22Rv1 (cell line): ENCODE data around the gene BSPH1.

ENCODE experiments used
- H3K27ac ChIP-seq: fragments of 450-650 bp; 2 replicates; pipeline ENCODE4 v1.5.1; 2017
- CTCF ChIP-seq: fragments of 450-650 bp; IDR thresholded peaks from 2 replicates; pipeline ENCODE4 v1.5.1; 2017; ENCODE audit warnings: mild to moderate bottlenecking
- ZFX ChIP-seq: fragments of 450-650 bp; IDR thresholded peaks from 2 replicates; pipeline ENCODE4 v1.6.1; 2017; ENCODE audit warnings: antibody characterized with exemption, borderline replicate concordance

Gene BSPH1

DNA sequence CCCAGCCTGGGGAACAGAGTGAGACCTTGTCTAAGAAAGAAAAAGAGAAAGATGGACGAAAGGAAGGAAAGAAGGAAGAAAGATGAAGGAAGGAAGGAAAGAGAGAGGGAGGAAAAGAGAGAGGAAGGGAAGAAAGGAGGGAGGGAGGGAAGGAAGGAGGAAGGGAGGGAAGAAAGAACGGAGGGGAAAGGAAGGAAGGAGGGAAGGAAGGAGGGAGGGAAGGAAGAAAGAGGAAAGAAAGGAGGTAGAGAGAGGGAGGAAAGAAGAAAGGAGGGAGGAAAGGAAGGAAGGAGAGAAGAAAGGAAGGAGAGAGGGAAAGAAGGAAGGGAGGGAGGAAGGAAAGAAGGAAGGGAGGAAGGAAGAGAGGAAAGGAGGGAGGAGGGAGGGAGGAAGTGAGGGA lies 31.0 kb upstream of the BSPH1 start:
- H3K27ac ChIP-seq: no peak overlapping the region

DNA sequence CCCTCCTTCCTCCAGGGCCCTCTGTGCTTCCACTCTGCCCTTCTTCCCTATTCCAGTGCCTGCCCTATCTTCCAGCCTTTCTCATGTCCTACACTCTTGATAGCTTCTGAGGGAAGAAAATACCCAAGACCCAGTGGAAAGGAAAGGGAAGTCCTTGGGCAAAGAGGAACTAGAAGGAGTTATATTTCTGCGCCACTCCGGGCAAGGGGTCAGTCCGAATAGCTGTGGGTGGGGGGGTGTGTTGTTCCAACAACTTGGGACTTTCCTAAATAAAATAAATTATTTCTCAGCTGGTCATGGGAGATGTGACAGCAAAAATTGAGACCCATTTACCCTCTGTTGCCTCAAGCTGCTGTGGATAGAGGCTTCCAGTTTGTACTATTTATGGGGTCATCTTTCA lies 28.7 kb upstream of the BSPH1 start:
- no peak for TF ChIP-seq CTCF
- TF ChIP-seq ZFX: no peak
- no peak overlapping the region for H3K27ac ChIP-seq

More for the DNA sequence above, 31.0 kb upstream of the BSPH1 start:
- TF ChIP-seq ZFX (no peak), CTCF (no peak)

DNA sequence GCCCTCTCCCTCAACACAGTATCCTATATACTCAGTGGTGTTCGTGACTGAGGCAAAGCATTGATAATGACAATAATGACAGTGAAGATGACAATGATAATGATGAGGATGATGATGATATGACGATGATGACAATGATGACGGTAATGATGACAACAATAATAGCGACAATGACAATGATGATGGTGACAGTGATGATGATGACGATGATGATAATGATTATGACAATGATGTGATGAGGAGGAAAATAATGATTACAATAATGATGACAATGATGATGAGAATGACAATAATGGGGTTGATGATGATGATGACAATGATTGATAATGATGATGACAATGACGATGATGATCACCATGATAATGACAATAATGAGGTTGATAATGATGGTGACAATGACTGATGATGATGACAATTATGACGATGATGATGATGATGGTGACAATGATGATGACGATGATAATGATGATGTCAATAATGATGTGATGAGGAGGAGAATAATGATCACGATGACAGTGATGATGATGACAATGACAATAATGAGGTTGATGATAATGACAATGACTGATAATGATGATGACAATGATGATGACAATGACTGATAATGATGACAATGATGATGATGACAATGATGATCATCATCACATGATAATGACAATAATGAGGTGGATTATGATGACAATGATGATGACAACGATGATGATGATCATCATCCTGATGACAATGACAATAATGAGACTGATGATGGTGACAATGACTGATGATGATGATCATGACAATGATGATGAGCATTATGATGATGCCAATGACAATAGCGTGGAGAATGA lies 19.2 kb upstream of the BSPH1 start:
- no peak overlapping the region for H3K27ac ChIP-seq
- TF ChIP-seq ZFX: no peak
- TF ChIP-seq CTCF: no peak

- H3K27ac ChIP-seq: no peak overlapping the region
- TF ChIP-seq CTCF: peak; percentile 72
- TF ChIP-seq ZFX: no peak
These were observed 14.8 kb upstream of the BSPH1 start for GRCh38 chr19:48006762-48007161.

GRCh38 chr19:48004236-48004635 lies 12.3 kb upstream of the BSPH1 start:
- no peak for TF ChIP-seq ZFX
- no peak for TF ChIP-seq CTCF

DNA sequence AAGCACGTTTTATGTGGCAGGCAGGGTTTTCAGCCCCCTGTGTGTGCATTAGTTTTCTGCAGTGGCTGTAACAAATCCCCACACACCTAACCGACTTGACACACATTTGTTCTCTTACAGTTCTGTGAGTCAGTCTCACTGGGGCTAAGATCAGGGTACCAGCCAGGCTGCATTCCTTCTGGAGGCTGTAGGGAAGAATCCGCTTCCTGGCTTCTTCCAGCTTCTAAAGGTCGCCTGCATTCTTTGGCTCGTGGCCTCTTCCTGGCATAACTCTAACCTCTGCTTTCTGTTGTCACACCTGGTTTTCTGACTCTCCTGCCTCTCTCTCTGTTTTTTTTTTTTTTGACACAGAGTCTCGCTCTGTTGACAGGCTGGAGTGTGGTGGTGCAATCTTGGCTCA lies 8.9 kb upstream of the BSPH1 start:
- no peak overlapping the region for H3K27ac ChIP-seq
- TF ChIP-seq CTCF (no peak), ZFX (no peak)

More at GRCh38 chr19:48004236-48004635, 12.3 kb upstream of the BSPH1 start:
- H3K27ac ChIP-seq: no peak overlapping the region

GRCh38 chr19:47998800-47999199 lies 6.8 kb upstream of the BSPH1 start:
- no peak for TF ChIP-seq CTCF
- no peak for TF ChIP-seq ZFX
- no peak overlapping the region for H3K27ac ChIP-seq
